ENCODE measurements around the gene ZNF511.

ZNF511 gene

DNA sequence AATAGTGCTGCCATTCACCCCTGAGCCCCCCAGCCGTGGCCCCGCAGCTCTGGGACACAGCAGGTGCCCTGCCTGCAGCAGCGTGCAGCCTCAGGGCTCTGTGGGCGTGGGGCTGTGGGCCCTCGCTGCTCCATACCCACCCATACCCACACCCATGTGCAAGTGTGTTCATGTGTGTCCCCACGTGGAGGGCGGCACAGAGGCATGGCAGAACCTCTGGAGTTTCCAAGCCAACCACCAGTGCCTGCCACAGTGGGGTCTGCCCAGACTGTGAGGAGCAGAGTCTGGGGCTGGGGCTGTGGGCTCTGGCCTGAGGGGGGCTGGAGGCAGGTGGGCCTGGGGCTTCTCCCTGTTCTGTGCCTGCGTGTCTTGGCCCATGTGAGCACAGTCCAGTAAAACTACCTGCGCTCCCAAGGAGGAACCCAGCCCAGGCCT, 40.9 kb downstream of the ZNF511 start:
- H3K23ac ChIP-seq (ENCODE audit: low read length), result no peak overlapping the region
- H3K9me3 ChIP-seq (ENCODE audit: insufficient read depth, low read depth, low read length), result peaks cover 4% of the 10 kb centered on the region
- H3K79me2 ChIP-seq (ENCODE audit: control insufficient read depth, insufficient read depth, low read length, poor library complexity), result no peaks in the 10 kb centered on the region
- no peaks in the 10 kb centered on the region for H3K27me3 ChIP-seq (ENCODE audit: insufficient read depth, low read length)
- no peaks in the 10 kb centered on the region for H3K36me3 ChIP-seq (ENCODE audit: control insufficient read depth in 1 of 2, insufficient read depth in 2 of 2, low read length in 2 of 2)
- no peak overlapping the region for H2BK12ac ChIP-seq (ENCODE audit: low read length)
- no peak overlapping the region for H2AK5ac ChIP-seq (ENCODE audit: low read length)
- no peak overlapping the region for H3K27ac ChIP-seq (ENCODE audit: low read depth, low read length)
- H2BK120ac ChIP-seq (ENCODE audit: insufficient read depth, low read length, poor library complexity), result no peak overlapping the region
- no peak overlapping the region for H2AFZ ChIP-seq (ENCODE audit: insufficient read depth, low read length, poor library complexity)
- peaks cover 0 to 3% of the 10 kb centered on the region in 2 experiments for H3K4me1 ChIP-seq (ENCODE audit: control insufficient read depth in 1 of 2, insufficient read depth in 2 of 2, low read length in 2 of 2)
- no CpG with 5 or more reads among the region's 9 CpGs for WGBS (ENCODE audit: extremely low coverage, insufficient coverage, insufficient read length)
- H4K8ac ChIP-seq (ENCODE audit: low read depth, low read length), result no peak overlapping the region
- no peak overlapping the region for H3K18ac ChIP-seq (ENCODE audit: low read length)
- H4K12ac ChIP-seq (ENCODE audit: low read depth, low read length), result no peak overlapping the region
- no peak for DNase-seq
- no peak overlapping the region for H3K4ac ChIP-seq (ENCODE audit: low read depth, low read length)
- H3K9ac ChIP-seq (ENCODE audit: low read length), result no peak overlapping the region
- no peak overlapping the region for H2BK5ac ChIP-seq (ENCODE audit: low read depth, low read length, poor library complexity)
- no peaks in the 10 kb centered on the region for H3K79me1 ChIP-seq (ENCODE audit: low read length)
- H3K4me3 ChIP-seq (ENCODE audit: low read depth, low read length), result no peak overlapping the region
- H4K91ac ChIP-seq (ENCODE audit: low read depth, low read length), result no peak overlapping the region
- no peak overlapping the region for H3K4me2 ChIP-seq (ENCODE audit: low read length)
- no peak overlapping the region for H3K14ac ChIP-seq (ENCODE audit: low read length)

DNA sequence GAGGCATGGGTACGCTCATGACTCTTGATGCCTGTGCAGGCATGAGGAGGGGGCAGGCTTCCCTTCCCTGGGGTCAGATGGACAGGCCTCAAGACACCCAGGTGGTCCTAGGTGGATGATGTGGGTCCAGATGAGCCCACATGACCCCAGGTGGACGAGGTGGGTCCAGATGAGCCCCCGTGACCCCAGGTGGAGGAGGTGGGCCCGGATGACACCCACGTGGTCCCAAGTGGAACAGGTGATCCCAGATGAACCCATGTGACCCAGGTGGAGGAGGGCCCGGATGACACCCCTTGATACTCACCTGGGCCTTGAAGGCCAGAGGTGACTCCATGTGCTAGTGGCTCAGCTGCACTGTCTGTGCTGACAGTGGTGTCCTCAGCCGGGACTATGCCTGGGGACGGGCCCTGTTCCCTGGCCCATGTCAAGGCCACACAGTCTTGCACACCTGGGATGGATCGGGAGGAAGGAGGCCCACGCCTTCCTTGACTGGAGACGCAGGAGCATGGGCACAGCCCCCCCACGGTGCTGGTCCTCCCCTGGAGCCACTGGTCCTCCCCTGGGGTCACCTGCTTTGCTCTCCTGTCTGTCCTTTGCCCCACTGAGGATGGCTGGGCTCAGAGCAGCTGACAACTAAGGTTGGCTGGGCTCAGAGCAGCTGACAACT, 41.7 kb downstream of the ZNF511 start:
- no peaks in the 10 kb centered on the region for H3K79me2 ChIP-seq (ENCODE audit: control insufficient read depth, insufficient read depth, low read length, poor library complexity)
- no CpG with 5 or more reads among the region's 12 CpGs for WGBS (ENCODE audit: extremely low coverage, insufficient coverage, insufficient read length)
- H3K79me1 ChIP-seq (ENCODE audit: low read length), result no peaks in the 10 kb centered on the region

DNA sequence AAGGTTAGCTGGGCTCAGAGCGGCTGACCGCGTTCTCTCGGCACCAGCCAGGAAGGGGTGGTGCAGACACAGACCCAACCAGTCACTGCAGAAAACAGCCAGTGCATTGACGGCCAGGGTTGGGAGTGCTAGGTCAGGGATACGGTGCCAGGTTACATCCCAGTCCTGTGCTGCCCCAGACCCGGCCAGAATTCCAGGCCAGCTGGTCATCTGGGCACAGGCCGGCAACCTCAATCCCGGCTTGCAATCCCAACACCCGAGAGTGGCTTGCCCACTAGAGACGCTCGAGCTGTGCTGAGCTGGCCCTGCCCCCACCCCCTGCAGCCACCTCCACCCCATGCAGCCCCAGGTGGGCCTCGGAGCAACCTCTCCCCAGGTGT, 42.2 kb downstream of the ZNF511 start:
- H3K4ac ChIP-seq (ENCODE audit: low read depth, low read length), result no peak overlapping the region
- H3K4me1 ChIP-seq (ENCODE audit: control insufficient read depth in 1 of 2, insufficient read depth in 2 of 2, low read length in 2 of 2), result peaks cover 0 to 3% of the 10 kb centered on the region in 2 experiments
- H2BK120ac ChIP-seq (ENCODE audit: insufficient read depth, low read length, poor library complexity), result no peak overlapping the region
- H3K23ac ChIP-seq (ENCODE audit: low read length), result no peak overlapping the region
- no peak overlapping the region for H2AFZ ChIP-seq (ENCODE audit: insufficient read depth, low read length, poor library complexity)
- no peak overlapping the region for H2AK5ac ChIP-seq (ENCODE audit: low read length)
- no peak overlapping the region for H4K91ac ChIP-seq (ENCODE audit: low read depth, low read length)
- H3K79me1 ChIP-seq (ENCODE audit: low read length), result no peaks in the 10 kb centered on the region
- H3K14ac ChIP-seq (ENCODE audit: low read length), result no peak overlapping the region
- DNase-seq, result no peak
- no peak overlapping the region for H2BK5ac ChIP-seq (ENCODE audit: low read depth, low read length, poor library complexity)
- no peak overlapping the region for H3K4me2 ChIP-seq (ENCODE audit: low read length)
- H3K27ac ChIP-seq (ENCODE audit: low read depth, low read length), result no peak overlapping the region
- H4K12ac ChIP-seq (ENCODE audit: low read depth, low read length), result no peak overlapping the region
- H3K79me2 ChIP-seq (ENCODE audit: control insufficient read depth, insufficient read depth, low read length, poor library complexity), result no peaks in the 10 kb centered on the region
- no peak overlapping the region for H2BK12ac ChIP-seq (ENCODE audit: low read length)
- no peak overlapping the region for H3K9ac ChIP-seq (ENCODE audit: low read length)
- no peak overlapping the region for H4K8ac ChIP-seq (ENCODE audit: low read depth, low read length)
- H3K18ac ChIP-seq (ENCODE audit: low read length), result no peak overlapping the region
- no CpG with 5 or more reads among the region's 13 CpGs for WGBS (ENCODE audit: extremely low coverage, insufficient coverage, insufficient read length)
- no peaks in the 10 kb centered on the region for H3K27me3 ChIP-seq (ENCODE audit: insufficient read depth, low read length)
- H3K36me3 ChIP-seq (ENCODE audit: control insufficient read depth in 1 of 2, insufficient read depth in 2 of 2, low read length in 2 of 2), result peaks cover 1 to 4% of the 10 kb centered on the region in 2 experiments
- peaks cover 4% of the 10 kb centered on the region for H3K9me3 ChIP-seq (ENCODE audit: insufficient read depth, low read depth, low read length)
- no peak overlapping the region for H3K4me3 ChIP-seq (ENCODE audit: low read depth, low read length)

More for the DNA sequence above, 41.7 kb downstream of the ZNF511 start:
- Histone ChIP-seq H3K4ac (ENCODE audit: low read depth, low read length) (no peak overlapping the region), H4K91ac (ENCODE audit: low read depth, low read length) (no peak overlapping the region), H2BK12ac (ENCODE audit: low read length) (no peak overlapping the region), H2AK5ac (ENCODE audit: low read length) (no peak overlapping the region), H3K36me3 (ENCODE audit: control insufficient read depth in 1 of 2, insufficient read depth in 2 of 2, low read length in 2 of 2) (peaks cover 0 to 4% of the 10 kb centered on the region in 2 experiments), H3K18ac (ENCODE audit: low read length) (no peak overlapping the region), H2BK120ac (ENCODE audit: insufficient read depth, low read length, poor library complexity) (no peak overlapping the region), H3K9me3 (ENCODE audit: insufficient read depth, low read depth, low read length) (peaks cover 4% of the 10 kb centered on the region), H3K4me2 (ENCODE audit: low read length) (no peak overlapping the region), H3K27ac (ENCODE audit: low read depth, low read length) (no peak overlapping the region), H3K14ac (ENCODE audit: low read length) (no peak overlapping the region), H3K27me3 (ENCODE audit: insufficient read depth, low read length) (no peaks in the 10 kb centered on the region), H4K12ac (ENCODE audit: low read depth, low read length) (no peak overlapping the region), H3K9ac (ENCODE audit: low read length) (no peak overlapping the region), H3K4me1 (ENCODE audit: control insufficient read depth in 1 of 2, insufficient read depth in 2 of 2, low read length in 2 of 2) (peaks cover 0 to 3% of the 10 kb centered on the region in 2 experiments), H2AFZ (ENCODE audit: insufficient read depth, low read length, poor library complexity) (no peak overlapping the region), H4K8ac (ENCODE audit: low read depth, low read length) (no peak overlapping the region), H3K23ac (ENCODE audit: low read length) (no peak overlapping the region), H2BK5ac (ENCODE audit: low read depth, low read length, poor library complexity) (no peak overlapping the region), H3K4me3 (ENCODE audit: low read depth, low read length) (no peak overlapping the region)
- DNase-seq, result no peak

DNA sequence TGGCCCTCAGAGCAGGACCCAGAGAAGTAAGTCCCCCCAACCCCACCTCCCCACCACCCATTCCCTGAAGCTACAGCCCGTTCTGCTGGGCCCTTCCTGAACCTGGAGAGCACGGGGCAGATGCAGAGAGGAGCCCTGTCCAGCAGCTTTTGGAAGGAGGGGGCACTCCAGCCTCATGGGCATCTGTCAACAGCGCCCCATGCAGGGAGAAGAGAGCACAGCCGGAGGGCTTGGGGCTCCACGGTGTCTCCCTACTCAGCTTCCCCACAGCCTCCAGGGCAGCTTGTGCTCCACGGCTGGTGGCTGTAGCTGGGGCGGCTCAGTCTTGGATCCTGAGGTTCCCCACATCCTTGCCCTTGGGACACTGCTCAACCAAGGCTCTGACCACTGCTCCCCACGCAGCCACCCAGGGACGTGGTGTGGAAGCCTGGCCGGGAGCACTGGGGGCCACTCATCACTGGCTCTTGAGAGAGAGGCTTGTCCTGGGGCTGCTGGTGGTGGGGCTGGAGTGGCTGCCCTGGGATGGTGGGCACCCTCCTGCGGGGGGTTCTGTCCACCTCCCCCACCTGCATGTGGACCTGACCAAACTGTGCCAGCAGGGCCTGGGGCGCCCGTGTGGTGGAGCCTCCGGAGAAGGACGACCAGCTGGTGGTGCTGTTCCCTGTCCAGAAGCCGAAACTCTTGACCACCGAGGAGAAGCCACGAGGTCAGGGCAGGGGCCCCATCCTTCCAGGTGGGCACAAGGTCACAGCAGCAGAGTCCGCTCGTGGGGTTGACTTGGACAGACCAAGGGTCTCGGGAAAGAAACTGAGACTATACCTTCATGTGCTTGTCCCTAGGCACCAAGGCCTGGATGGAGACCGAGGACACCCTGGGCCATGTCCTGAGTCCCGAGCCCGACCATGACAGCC, 42.9 kb downstream of the ZNF511 start:
- Histone ChIP-seq H2BK12ac (ENCODE audit: low read length) (no peak overlapping the region), H3K79me1 (ENCODE audit: low read length) (no peaks in the 10 kb centered on the region), H3K4ac (ENCODE audit: low read depth, low read length) (no peak overlapping the region), H3K36me3 (ENCODE audit: control insufficient read depth in 1 of 2, insufficient read depth in 2 of 2, low read length in 2 of 2) (peaks cover 4% of the 10 kb centered on the region in 2 experiments), H2BK120ac (ENCODE audit: insufficient read depth, low read length, poor library complexity) (no peak overlapping the region), H4K12ac (ENCODE audit: low read depth, low read length) (no peak overlapping the region), H4K8ac (ENCODE audit: low read depth, low read length) (no peak overlapping the region), H3K23ac (ENCODE audit: low read length) (no peak overlapping the region), H4K91ac (ENCODE audit: low read depth, low read length) (no peak overlapping the region), H3K4me2 (ENCODE audit: low read length) (no peak overlapping the region), H3K18ac (ENCODE audit: low read length) (no peak overlapping the region), H3K27ac (ENCODE audit: low read depth, low read length) (no peak overlapping the region), H3K14ac (ENCODE audit: low read length) (no peak overlapping the region), H3K9ac (ENCODE audit: low read length) (no peak overlapping the region), H3K4me1 (ENCODE audit: control insufficient read depth in 1 of 2, insufficient read depth in 2 of 2, low read length in 2 of 2) (peaks cover 6% of the 10 kb centered on the region in 2 experiments), H3K4me3 (ENCODE audit: low read depth, low read length) (no peak overlapping the region), H3K9me3 (ENCODE audit: insufficient read depth, low read depth, low read length) (peaks cover 4% of the 10 kb centered on the region), H2AK5ac (ENCODE audit: low read length) (no peak overlapping the region), H2AFZ (ENCODE audit: insufficient read depth, low read length, poor library complexity) (no peak overlapping the region), H3K27me3 (ENCODE audit: insufficient read depth, low read length) (no peaks in the 10 kb centered on the region), H3K79me2 (ENCODE audit: control insufficient read depth, insufficient read depth, low read length, poor library complexity) (no peaks in the 10 kb centered on the region), H2BK5ac (ENCODE audit: low read depth, low read length, poor library complexity) (no peak overlapping the region)
- no CpG with 5 or more reads among the region's 24 CpGs for whole genome bisulfite sequencing (ENCODE audit: extremely low coverage, insufficient coverage, insufficient read length)
- DNase-seq, result no peak

Measured in trophoblast cell (in vitro differentiated cells and primary cell).